GM10266 (cell line): ENCODE data around the gene GADD45A.

Experiments
- DNase-seq: peaks from one replicate; pipeline ENCODE4 v3.0.0; 2012; ENCODE audit errors: extremely low spot score
- CTCF ChIP-seq: IDR thresholded peaks from 2 replicates; pipeline ENCODE4 v1.5.1; 2012; ENCODE audit warnings: mild to moderate bottlenecking, low read depth; ENCODE audit not compliant: control insufficient read depth, insufficient read depth; ENCODE audit errors: missing control alignments

The GADD45A gene

GRCh38 chr1:67736750-67737149 is 51.7 kb downstream of the GADD45A start:
- no peak for DNase-seq
- no peak for TF ChIP-seq CTCF

- DNase-seq = no peak
- no peak for TF ChIP-seq CTCF
These were observed 52.9 kb downstream of the GADD45A start for GRCh38 chr1:67737875-67738274.
